Adrenal gland (tissue), 5 donors: ENCODE data around the gene CPED1.

ENCODE experiments used
- POLR2A ChIP-seq, 2 donors: fragments of 450-650 bp; IDR thresholded peaks; one replicate each; pipeline ENCODE4 v1.6.1; 2017; ENCODE audit warnings: antibody characterized with exemption in 2 of 2, mild to moderate bottlenecking in 2 of 2, moderate library complexity in 1 of 2
- TF ChIP-seq, protein P1 (sequence below), 6 experiments: fragments of 450-650 bp in 4 of 6; fragments of 200-600 bp in 2 of 6; sonication (generic) in 1 of 6; IDR thresholded peaks; 1 replicate in 5 of 6; 2 replicates in 1 of 6; pipeline versions ENCODE4 v1.5.1 to v1.8.0; 2016 to 2021; ENCODE audit warnings: antibody characterized with exemption in 6 of 6, mild to moderate bottlenecking in 2 of 6, moderate library complexity in 1 of 6
- donor health status: DM: no; HTN: no; CAD: no.

DNA sequence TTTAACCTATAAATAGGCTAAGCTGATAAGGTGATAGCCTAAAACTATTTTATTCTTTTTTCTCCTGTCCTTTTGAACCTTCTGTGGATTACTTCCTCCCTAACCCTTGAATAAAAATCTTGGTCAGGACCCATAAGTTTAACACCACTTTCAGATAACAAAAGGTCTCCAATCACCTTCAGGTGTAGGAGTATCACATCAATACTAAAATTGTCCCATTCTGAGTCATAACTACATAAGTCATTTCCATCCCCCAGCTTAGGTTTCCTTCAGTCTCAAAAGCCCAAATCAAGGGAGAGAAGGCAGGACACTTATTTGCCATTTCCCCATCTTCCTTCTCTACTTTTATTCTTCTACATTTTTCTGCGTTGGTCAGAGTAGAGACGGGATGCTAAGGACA lies 283.4 kb downstream of the CPED1 start:
- TF ChIP-seq, protein P1, sequence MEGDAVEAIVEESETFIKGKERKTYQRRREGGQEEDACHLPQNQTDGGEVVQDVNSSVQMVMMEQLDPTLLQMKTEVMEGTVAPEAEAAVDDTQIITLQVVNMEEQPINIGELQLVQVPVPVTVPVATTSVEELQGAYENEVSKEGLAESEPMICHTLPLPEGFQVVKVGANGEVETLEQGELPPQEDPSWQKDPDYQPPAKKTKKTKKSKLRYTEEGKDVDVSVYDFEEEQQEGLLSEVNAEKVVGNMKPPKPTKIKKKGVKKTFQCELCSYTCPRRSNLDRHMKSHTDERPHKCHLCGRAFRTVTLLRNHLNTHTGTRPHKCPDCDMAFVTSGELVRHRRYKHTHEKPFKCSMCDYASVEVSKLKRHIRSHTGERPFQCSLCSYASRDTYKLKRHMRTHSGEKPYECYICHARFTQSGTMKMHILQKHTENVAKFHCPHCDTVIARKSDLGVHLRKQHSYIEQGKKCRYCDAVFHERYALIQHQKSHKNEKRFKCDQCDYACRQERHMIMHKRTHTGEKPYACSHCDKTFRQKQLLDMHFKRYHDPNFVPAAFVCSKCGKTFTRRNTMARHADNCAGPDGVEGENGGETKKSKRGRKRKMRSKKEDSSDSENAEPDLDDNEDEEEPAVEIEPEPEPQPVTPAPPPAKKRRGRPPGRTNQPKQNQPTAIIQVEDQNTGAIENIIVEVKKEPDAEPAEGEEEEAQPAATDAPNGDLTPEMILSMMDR (IDR thresholded peaks at IDR 0.05) = no peak
- no peak for TF ChIP-seq POLR2A (IDR thresholded peaks at IDR 0.05)
